Lower leg skin (tissue), 3 donors: ENCODE measurements around the gene ENOX2.

Experiments used
- POLR2A ChIP-seq, 2 donors: fragments of 450-650 bp; IDR thresholded peaks; one replicate each; pipeline ENCODE4 v1.6.1; 2016 to 2017; ENCODE audit warnings: antibody characterized with exemption in 2 of 2, mild to moderate bottlenecking in 1 of 2, moderate library complexity in 1 of 2
- TF ChIP-seq, protein P1 (sequence below), 3 donors: fragments of 450-650 bp; IDR thresholded peaks; one replicate each; pipeline ENCODE4 v1.5.1; 2016; ENCODE audit warnings: antibody characterized with exemption in 3 of 3, mild to moderate bottlenecking in 3 of 3, moderate library complexity in 2 of 3

DNA sequence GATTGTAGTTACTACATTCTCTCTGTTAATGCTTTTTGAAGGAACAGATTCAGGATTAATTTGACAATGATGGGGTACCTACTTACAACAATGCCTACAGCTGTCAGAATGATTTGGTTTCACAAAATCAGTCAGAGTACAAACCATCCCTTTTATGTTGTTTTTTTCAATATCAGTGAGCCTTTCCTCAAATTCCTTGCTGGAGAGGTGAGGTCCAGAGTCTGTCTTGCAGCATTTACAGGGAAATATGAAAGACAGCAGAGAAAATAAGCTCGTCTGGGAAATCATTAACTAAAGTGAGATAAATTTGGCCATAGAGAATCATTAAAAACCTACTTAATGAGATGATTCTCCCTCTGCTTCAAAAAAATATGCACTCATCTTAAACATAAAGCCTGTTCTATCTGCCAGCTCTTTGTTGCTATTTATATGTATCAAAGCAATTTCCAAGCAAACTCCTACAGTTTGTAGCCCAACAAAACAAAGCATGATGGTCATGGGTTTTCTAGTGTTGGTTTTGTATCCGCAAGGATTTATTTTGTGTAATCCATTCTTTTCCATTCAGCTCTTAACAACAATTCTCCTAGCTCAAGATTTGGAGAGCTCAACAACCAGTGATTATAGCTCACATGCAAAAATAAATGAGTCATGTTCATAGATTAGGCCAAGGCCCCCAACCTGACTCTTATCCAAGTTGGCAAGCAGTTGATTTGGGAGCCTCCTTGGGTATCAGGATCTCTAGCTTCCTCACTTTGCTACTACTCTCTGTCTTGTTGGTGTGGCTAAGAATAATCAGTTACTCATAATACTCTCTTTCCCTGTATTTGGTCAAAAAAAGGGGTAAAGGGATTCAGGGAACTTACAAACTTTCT is 222.6 kb downstream of the ENOX2 start:
- TF ChIP-seq, protein P1, sequence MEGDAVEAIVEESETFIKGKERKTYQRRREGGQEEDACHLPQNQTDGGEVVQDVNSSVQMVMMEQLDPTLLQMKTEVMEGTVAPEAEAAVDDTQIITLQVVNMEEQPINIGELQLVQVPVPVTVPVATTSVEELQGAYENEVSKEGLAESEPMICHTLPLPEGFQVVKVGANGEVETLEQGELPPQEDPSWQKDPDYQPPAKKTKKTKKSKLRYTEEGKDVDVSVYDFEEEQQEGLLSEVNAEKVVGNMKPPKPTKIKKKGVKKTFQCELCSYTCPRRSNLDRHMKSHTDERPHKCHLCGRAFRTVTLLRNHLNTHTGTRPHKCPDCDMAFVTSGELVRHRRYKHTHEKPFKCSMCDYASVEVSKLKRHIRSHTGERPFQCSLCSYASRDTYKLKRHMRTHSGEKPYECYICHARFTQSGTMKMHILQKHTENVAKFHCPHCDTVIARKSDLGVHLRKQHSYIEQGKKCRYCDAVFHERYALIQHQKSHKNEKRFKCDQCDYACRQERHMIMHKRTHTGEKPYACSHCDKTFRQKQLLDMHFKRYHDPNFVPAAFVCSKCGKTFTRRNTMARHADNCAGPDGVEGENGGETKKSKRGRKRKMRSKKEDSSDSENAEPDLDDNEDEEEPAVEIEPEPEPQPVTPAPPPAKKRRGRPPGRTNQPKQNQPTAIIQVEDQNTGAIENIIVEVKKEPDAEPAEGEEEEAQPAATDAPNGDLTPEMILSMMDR (IDR thresholded peaks at IDR 0.05) = no peak
- TF ChIP-seq POLR2A (IDR thresholded peaks at IDR 0.05) = no peak
